ENCODE measurements around the gene HEBP2. TPM values are rescaled to one million over a fixed set of nuclear protein-coding genes. Genes with fewer than 3 reads are reported as not detected.

The HEBP2 gene
- total RNA-seq, 1 donor from 2014 or later: 38.6 TPM

- Histone ChIP-seq H3K27me3 (ENCODE audit: low read depth) (no peaks in the 10 kb centered on the region), H3K27ac (no peak overlapping the region), H3K36me3 (peaks cover 31% of the 10 kb centered on the region), H3K4me3 (no peak overlapping the region), H3K9me3 (no peaks in the 10 kb centered on the region), H3K4me1 (peaks cover 22% of the 10 kb centered on the region)
- intact Hi-C loops (cut with DNase I): no loop called here
- no peak for TF ChIP-seq CTCF (IDR thresholded peaks at IDR 0.05)
- no peak for ATAC-seq
- DNase-seq: no peak
These were observed 30.1 kb downstream of the HEBP2 start for GRCh38 chr6:138434096-138434495.

GRCh38 chr6:138434925-138435324 lies 30.9 kb downstream of the HEBP2 start:
- ATAC-seq: peak; percentile 21 to 40
- DNase-seq: no peak
- Histone ChIP-seq H3K9me3 (no peaks in the 10 kb centered on the region), H3K4me1 (peaks cover 14% of the 10 kb centered on the region), H3K27ac (no peak overlapping the region), H3K27me3 (ENCODE audit: low read depth) (no peaks in the 10 kb centered on the region), H3K36me3 (peaks cover 33% of the 10 kb centered on the region), H3K4me3 (no peak overlapping the region)
- no peak for TF ChIP-seq CTCF (IDR thresholded peaks at IDR 0.05)
- intact Hi-C loops (cut with DNase I): no loop called here

GRCh38 chr6:138439546-138439945 lies 35.5 kb downstream of the HEBP2 start:
- peaks cover 15% of the 10 kb centered on the region for H3K36me3 ChIP-seq
- H3K27me3 ChIP-seq (ENCODE audit: low read depth): no peaks in the 10 kb centered on the region
- ATAC-seq: no peak
- TF ChIP-seq CTCF (IDR thresholded peaks at IDR 0.05): no peak
- no peak overlapping the region for H3K27ac ChIP-seq
- no peak for DNase-seq
- peaks cover 19% of the 10 kb centered on the region for H3K4me1 ChIP-seq
- no peak overlapping the region for H3K4me3 ChIP-seq
- intact Hi-C loops (cut with DNase I): no loop called here
- H3K9me3 ChIP-seq: no peaks in the 10 kb centered on the region

- H3K36me3 ChIP-seq: peaks cover 15% of the 10 kb centered on the region
- no peak overlapping the region for H3K27ac ChIP-seq
- H3K27me3 ChIP-seq (ENCODE audit: low read depth): no peaks in the 10 kb centered on the region
- no peak overlapping the region for H3K4me3 ChIP-seq
- no peaks in the 10 kb centered on the region for H3K9me3 ChIP-seq
- DNase-seq (no peak), ATAC-seq (no peak)
- H3K4me1 ChIP-seq: peaks cover 12% of the 10 kb centered on the region
- intact Hi-C loops (cut with DNase I): no loop called here
- no peak for TF ChIP-seq CTCF (IDR thresholded peaks at IDR 0.05)
These were observed 36.3 kb downstream of the HEBP2 start for GRCh38 chr6:138440296-138440695.

- intact Hi-C loops (cut with DNase I): no loop called here
- no peak for TF ChIP-seq CTCF (IDR thresholded peaks at IDR 0.05)
- Histone ChIP-seq H3K36me3 (peaks cover 19% of the 10 kb centered on the region), H3K27ac (no peak overlapping the region), H3K27me3 (ENCODE audit: low read depth) (no peaks in the 10 kb centered on the region), H3K9me3 (no peaks in the 10 kb centered on the region), H3K4me1 (peaks cover 10% of the 10 kb centered on the region), H3K4me3 (no peak overlapping the region)
- peak; percentile 42 to 55 for ATAC-seq
- DNase-seq: no peak
These were observed 36.8 kb downstream of the HEBP2 start for GRCh38 chr6:138440758-138441357.

Data from lower lobe of right lung (tissue), 2 donors.